A549 (cell line): Measurements from ENCODE around the gene STYXL1. TPM values are rescaled to one million over a fixed set of nuclear protein-coding genes. Genes with fewer than 3 reads are reported as not detected.

Experiments used
- ATAC-seq, 2 experiments: fragments of 200-7000 bp in 1 of 2; fragments of >200 bp in 1 of 2; cut with Nextera tagmentation in 1 of 2; cut with Tn5 transposase in 1 of 2; 3 replicates each; pipeline versions ENCODE4 v1.8.0 to v1.9.1; 2018 to 2020; ENCODE audit warnings: mild to moderate bottlenecking in 1 of 2, moderate library complexity in 1 of 2
- CTCF ChIA-PET: fragments of 300-600 bp; sonication (Branson Sonifier 250); formaldehyde crosslinking; extraction: SDS; loops from one replicate; lab custom pipeline; 2021; ENCODE audit warnings: antibody characterized with exemption, inconsistent platforms; lab: Yijun Ruan, JAX
- POLR2A ChIA-PET: fragments of 350-600 bp; formaldehyde crosslinking; extraction: SDS; loops from one replicate; lab custom pipeline; 2021; ENCODE audit warnings: antibody characterized with exemption, inconsistent platforms; lab: Yijun Ruan, JAX
- DNase-seq, 2 experiments: peaks; one replicate each; pipeline versions ENCODE4 v3.0.0 to v3.0.0-alpha.2; 2011 to 2016; ENCODE audit warnings: low read depth in 1 of 2, low spot score in 1 of 2
- FAIRE-seq: peaks from 2 replicates; lab custom pipeline; 2011; peaks lifted over from hg19 to GRCh38; lab: Jason Lieb, UNC
- H3K27ac ChIP-seq, 2 experiments: fragments of >200 bp; sonication (Bioruptor Twin); formaldehyde crosslinking; 3 replicates each; pipeline ENCODE4 v1.5.1; 2016 to 2017
- H3K4me1 ChIP-seq: fragments of >200 bp; sonication (Bioruptor Twin); formaldehyde crosslinking; 3 replicates; pipeline ENCODE4 v1.6.1; 2016
- H3K4me2 ChIP-seq: fragments of >200 bp; sonication (Bioruptor Twin); formaldehyde crosslinking; 3 replicates; pipeline ENCODE4 v1.6.1; 2016
- H3K4me3 ChIP-seq: fragments of >200 bp; sonication (Bioruptor Twin); formaldehyde crosslinking; 3 replicates; pipeline ENCODE4 v1.5.1; 2016
- H3K9me3 ChIP-seq: fragments of >200 bp; sonication (Bioruptor Twin); formaldehyde crosslinking; 3 replicates; pipeline ENCODE4 v1.6.1; 2016
- CTCF ChIP-seq: fragments of >200 bp; sonication (Bioruptor Twin); formaldehyde crosslinking; IDR thresholded peaks from 3 replicates; pipeline ENCODE4 v1.5.1; 2016
- EHF ChIP-seq: fragments of 250-450 bp; sonication (Bioruptor Pico); IDR thresholded peaks from 2 replicates; pipeline ENCODE4 v1.5.0; 2020; ENCODE audit warnings: mild to moderate bottlenecking
- JUN ChIP-seq, 2 experiments: fragments of >200 bp; sonication (Bioruptor Twin); formaldehyde crosslinking; IDR thresholded peaks; 2 replicates in 1 of 2; 3 replicates in 1 of 2; pipeline ENCODE4 v1.6.1; 2016 to 2017
- RARB ChIP-seq: fragments of 250-450 bp; sonication (Bioruptor Pico); IDR thresholded peaks from 2 replicates; pipeline ENCODE4 v1.8.0; 2021; ENCODE audit warnings: mild to moderate bottlenecking, moderate library complexity
- RFX5 ChIP-seq: fragments of 450-650 bp; IDR thresholded peaks from 2 replicates; pipeline ENCODE4 v1.7.1; 2014; ENCODE audit warnings: antibody characterized with exemption, mild to moderate bottlenecking, moderate library complexity
- USF2 ChIP-seq: fragments of 450-650 bp; IDR thresholded peaks from 2 replicates; pipeline ENCODE4 v1.6.1; 2014; ENCODE audit warnings: antibody characterized with exemption
- WGBS: methylation state at CpG from one replicate; pipeline ENCODE4 v1.1.6; 2017; ENCODE audit errors: missing lambda C conversion rate; 5-methylcytosine and 5-hydroxymethylcytosine counted together
- polyA plus RNA-seq, 4 experiments: library from polyadenylated mRNA; depleted of rRNA in 3 of 4; stranded (reverse); fragments of >200 nt; fragmentation: RNase III in 1 of 4; extraction: RNeasy Plus Mini Kit Qiagen cat#74134 plus additional on column Dnase treatment in 1 of 4; gene quantifications; 2 replicates in 3 of 4; 3 replicates in 1 of 4; pipeline ENCODE4 v1.2.3, GENCODE V29; 2011 to 2017
- small RNA-seq, 6 experiments: library from RNA; depleted of rRNA; stranded (forward); fragments of <200 nt; gene quantifications; one replicate each; pipeline ENCODE3, GENCODE V24; 2012
- TF ChIP-seq, protein P1 (sequence below): fragments of >200 bp; sonication (Bioruptor Twin); formaldehyde crosslinking; IDR thresholded peaks from 3 replicates; pipeline ENCODE4 v1.6.1; 2016

STYXL1 gene
- polyA plus RNA-seq, 2 of the 4 experiments (the other 2 are of a cell fraction) = 36.0 to 76.8 TPM

DNA sequence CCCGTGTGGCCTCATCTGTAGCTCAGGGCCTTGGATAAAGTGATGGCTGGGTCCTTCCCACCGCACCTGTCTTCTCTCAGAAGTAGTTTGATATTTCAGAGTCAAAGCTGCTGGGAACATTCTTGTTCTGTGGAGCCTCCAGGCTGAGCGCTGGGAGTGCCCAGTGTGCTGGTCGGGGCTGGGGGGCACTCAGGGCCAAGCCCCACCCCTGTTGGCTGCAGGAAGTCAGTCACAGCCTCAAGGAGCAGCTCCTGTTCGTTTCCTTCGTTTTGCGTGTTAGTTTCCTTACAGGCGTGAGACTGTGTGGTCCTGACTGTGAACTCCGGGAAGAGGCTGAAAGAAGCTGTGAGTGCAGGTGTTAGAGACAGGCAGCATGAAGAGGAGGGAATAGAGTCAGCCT lies 99.6 kb downstream of the STYXL1 start:
- ChIA-PET CTCF (interaction anchor here (0.8 to 2.4 kb wide), 8 partner anchors 8 to 81 kb away, joined by 3 to 7 read pairs (median 4); no protein-coding TSS in a partner anchor), POLR2A (no interaction called here)
- Histone ChIP-seq H3K4me1 (peaks cover 54% of the 10 kb centered on the region), H3K27ac (peak overlapping the region in 1 of 2 experiments; percentile 42; a peak in 1 of 6 replicates), H3K4me2 (no peak overlapping the region), H3K4me3 (no peak overlapping the region), H3K9me3 (no peaks in the 10 kb centered on the region)
- no peak for TF ChIP-seq USF2
- TF ChIP-seq JUN (IDR thresholded peaks at IDR 0.05) = no peak
- no peak for TF ChIP-seq RFX5
- no peak for TF ChIP-seq EHF (CRISPR knock-in tag)
- TF ChIP-seq CTCF = no peak
- TF ChIP-seq, protein P1, sequence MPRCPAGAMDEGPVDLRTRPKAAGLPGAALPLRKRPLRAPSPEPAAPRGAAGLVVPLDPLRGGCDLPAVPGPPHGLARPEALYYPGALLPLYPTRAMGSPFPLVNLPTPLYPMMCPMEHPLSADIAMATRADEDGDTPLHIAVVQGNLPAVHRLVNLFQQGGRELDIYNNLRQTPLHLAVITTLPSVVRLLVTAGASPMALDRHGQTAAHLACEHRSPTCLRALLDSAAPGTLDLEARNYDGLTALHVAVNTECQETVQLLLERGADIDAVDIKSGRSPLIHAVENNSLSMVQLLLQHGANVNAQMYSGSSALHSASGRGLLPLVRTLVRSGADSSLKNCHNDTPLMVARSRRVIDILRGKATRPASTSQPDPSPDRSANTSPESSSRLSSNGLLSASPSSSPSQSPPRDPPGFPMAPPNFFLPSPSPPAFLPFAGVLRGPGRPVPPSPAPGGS = no peak
- no peak for TF ChIP-seq RARB (CRISPR knock-in tag)
- no peak for ATAC-seq
- no peak for FAIRE-seq
- DNase-seq = no peak
- 91% methylated on average over 9 of the region's 9 CpGs for WGBS

Small RNA genes within 50 kb of the gene (small RNA-seq; reads per million reads assigned to genes)
- 0 reads per million in 6 experiments for gene RNU6-863P

Other genes starting within 250 kb of the STYXL1 start
- 0.14 and 0.32 TPM in 2 replicates for gene CCL24, start 234.2 kb downstream of the STYXL1 start, polyA plus RNA-seq (2011; rRNA removed)
- not detected in 3 replicates for gene CCL24, start 234.2 kb downstream of the STYXL1 start, polyA plus RNA-seq (2017; fragmentation: RNase III; extraction: RNeasy Plus Mini Kit Qiagen cat#74134 plus additional on column Dnase treatment)
- 61.3 and 65.2 TPM in 2 replicates for gene RHBDD2, start 169.0 kb downstream of the STYXL1 start, polyA plus RNA-seq (2011; rRNA removed)
- 50.3 to 62.0 TPM (median 59.8 TPM) in 3 replicates for gene RHBDD2, start 169.0 kb downstream of the STYXL1 start, polyA plus RNA-seq (2017; fragmentation: RNase III; extraction: RNeasy Plus Mini Kit Qiagen cat#74134 plus additional on column Dnase treatment)
- gene POR, start 132.8 kb downstream of the STYXL1 start, polyA plus RNA-seq (2011; rRNA removed) = 69.6 and 71.1 TPM in 2 replicates
- gene POR, start 132.8 kb downstream of the STYXL1 start, polyA plus RNA-seq (2017; fragmentation: RNase III; extraction: RNeasy Plus Mini Kit Qiagen cat#74134 plus additional on column Dnase treatment) = 81.3 to 109 TPM (median 103 TPM) in 3 replicates
- 53.8 and 77.6 TPM in 2 replicates for gene TMEM120A, start 53.4 kb downstream of the STYXL1 start, polyA plus RNA-seq (2011; rRNA removed)
- 35.1 to 48.0 TPM (median 46.0 TPM) in 3 replicates for gene TMEM120A, start 53.4 kb downstream of the STYXL1 start, polyA plus RNA-seq (2017; fragmentation: RNase III; extraction: RNeasy Plus Mini Kit Qiagen cat#74134 plus additional on column Dnase treatment)
- gene MDH2, start 106 bp upstream of the STYXL1 start, polyA plus RNA-seq (2011; rRNA removed) = 164 and 190 TPM in 2 replicates
- gene MDH2, start 106 bp upstream of the STYXL1 start, polyA plus RNA-seq (2017; fragmentation: RNase III; extraction: RNeasy Plus Mini Kit Qiagen cat#74134 plus additional on column Dnase treatment) = 223 to 236 TPM (median 226 TPM) in 3 replicates
- gene SRRM3, start 153.9 kb upstream of the STYXL1 start, polyA plus RNA-seq (2011; rRNA removed) = 2.4 and 3.0 TPM in 2 replicates
- 5.7 to 7.0 TPM (median 6.5 TPM) in 3 replicates for gene SRRM3, start 153.9 kb upstream of the STYXL1 start, polyA plus RNA-seq (2017; fragmentation: RNase III; extraction: RNeasy Plus Mini Kit Qiagen cat#74134 plus additional on column Dnase treatment)